NCI-H1694 treated with DMSO at 0.1 percent for 48 hours (cell line): ENCODE data around the gene SMIM15.

Experiments
- DNase-seq: peaks from one replicate; lab custom pipeline; 2025; lab: John Stamatoyannopoulos, UW

Gene SMIM15

GRCh38 chr5:61159836-61160235, 2.4 kb downstream of the SMIM15 start:
- no peak for DNase-seq

GRCh38 chr5:61159070-61159469, 3.2 kb downstream of the SMIM15 start:
- DNase-seq: no peak

GRCh38 chr5:61151893-61152292, 10.4 kb downstream of the SMIM15 start:
- DNase-seq: no peak

GRCh38 chr5:61148515-61148914, 13.8 kb downstream of the SMIM15 start:
- no peak for DNase-seq

- DNase-seq: no peak
Measured at GRCh38 chr5:61142811-61143210, 19.5 kb downstream of the SMIM15 start.

- DNase-seq: no peak
Measured at GRCh38 chr5:61142391-61142790, 19.9 kb downstream of the SMIM15 start.

- no peak for DNase-seq
Measured at GRCh38 chr5:61141801-61142200, 20.5 kb downstream of the SMIM15 start.

GRCh38 chr5:61139931-61140330, 22.3 kb downstream of the SMIM15 start:
- no peak for DNase-seq

GRCh38 chr5:61139094-61139873, 23.0 kb downstream of the SMIM15 start:
- no peak for DNase-seq

GRCh38 chr5:61137835-61138234, 24.4 kb downstream of the SMIM15 start:
- DNase-seq: no peak

GRCh38 chr5:61132559-61132958, 29.7 kb downstream of the SMIM15 start:
- no peak for DNase-seq

- DNase-seq: no peak
Measured at GRCh38 chr5:61130289-61130688, 32.0 kb downstream of the SMIM15 start.

- DNase-seq: no peak
Measured at GRCh38 chr5:61123145-61123544, 39.1 kb downstream of the SMIM15 start.

GRCh38 chr5:61120534-61120933, 41.7 kb downstream of the SMIM15 start:
- DNase-seq: no peak

- no peak for DNase-seq
Measured at GRCh38 chr5:61119066-61119465, 43.2 kb downstream of the SMIM15 start.

GRCh38 chr5:61115968-61116367, 46.3 kb downstream of the SMIM15 start:
- no peak for DNase-seq

GRCh38 chr5:61114441-61114840, 47.8 kb downstream of the SMIM15 start:
- no peak for DNase-seq
